Measurements from ENCODE around the gene TRIB2.

- TF ChIP-seq MYC (IDR thresholded peaks at IDR 0.05; ENCODE audit: low read depth, low read length), result no peak
- TF ChIP-seq CTCF (IDR thresholded peaks at IDR 0.05; ENCODE audit: low read depth, low read length), result no peak
- no peak for TF ChIP-seq POLR2A (IDR thresholded peaks at IDR 0.05; ENCODE audit: extremely low read depth, insufficient read length)
- TF ChIP-seq MAX (IDR thresholded peaks at IDR 0.05; ENCODE audit: low read depth, low read length), result no peak
Observed at GRCh38 chr2:12672711-12673315, 43.9 kb upstream of the TRIB2 start.
